ENCODE results near the gene GRIK4. TPM values are rescaled to one million over a fixed set of nuclear protein-coding genes. Genes with fewer than 3 reads are reported as not detected.

GRIK4 gene
- polyA plus RNA-seq, 1 experiment = not detected

DNA sequence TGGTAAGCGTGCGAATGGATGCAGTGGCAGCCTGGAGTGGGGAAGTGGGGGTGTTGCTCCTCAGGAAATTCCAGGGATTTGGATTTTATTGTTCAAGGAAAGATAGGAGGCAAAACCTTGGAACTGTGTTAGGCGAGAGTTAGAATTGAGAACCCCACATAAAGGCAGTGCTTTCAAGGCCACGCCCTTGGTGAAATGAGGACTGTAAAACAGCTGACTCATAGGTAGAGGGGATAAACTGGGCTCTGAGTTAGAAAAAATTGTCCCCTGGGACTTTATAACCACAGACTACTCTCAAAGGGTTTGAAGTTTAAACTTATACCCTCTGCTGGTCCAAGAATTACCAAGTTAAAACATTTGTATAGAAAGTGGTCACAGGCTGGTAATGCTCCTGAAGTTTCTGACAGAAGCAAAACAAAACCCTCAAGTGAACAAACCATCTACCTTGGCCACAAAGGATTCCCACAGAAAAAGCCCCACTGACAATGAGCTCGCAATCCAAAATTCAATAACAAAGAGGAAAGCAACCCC lies 262.0 kb downstream of the GRIK4 start:
- POLR2A ChIA-PET = no interaction called here
- CTCF ChIA-PET = no interaction called here
- Histone ChIP-seq H3K4me3 (ENCODE audit: low read depth, low read length) (no peak overlapping the region), H3K36me3 (ENCODE audit: control insufficient read depth, insufficient read depth, low read length) (no peaks in the 10 kb centered on the region), H3K27me3 (ENCODE audit: control insufficient read depth, insufficient read depth, low read length) (no peaks in the 10 kb centered on the region)
- DNase-seq (ENCODE audit: low read depth) = no peak
- no peak for TF ChIP-seq CTCF (IDR thresholded peaks at IDR 0.05; ENCODE audit: insufficient read depth, low read depth, low read length)

DNA sequence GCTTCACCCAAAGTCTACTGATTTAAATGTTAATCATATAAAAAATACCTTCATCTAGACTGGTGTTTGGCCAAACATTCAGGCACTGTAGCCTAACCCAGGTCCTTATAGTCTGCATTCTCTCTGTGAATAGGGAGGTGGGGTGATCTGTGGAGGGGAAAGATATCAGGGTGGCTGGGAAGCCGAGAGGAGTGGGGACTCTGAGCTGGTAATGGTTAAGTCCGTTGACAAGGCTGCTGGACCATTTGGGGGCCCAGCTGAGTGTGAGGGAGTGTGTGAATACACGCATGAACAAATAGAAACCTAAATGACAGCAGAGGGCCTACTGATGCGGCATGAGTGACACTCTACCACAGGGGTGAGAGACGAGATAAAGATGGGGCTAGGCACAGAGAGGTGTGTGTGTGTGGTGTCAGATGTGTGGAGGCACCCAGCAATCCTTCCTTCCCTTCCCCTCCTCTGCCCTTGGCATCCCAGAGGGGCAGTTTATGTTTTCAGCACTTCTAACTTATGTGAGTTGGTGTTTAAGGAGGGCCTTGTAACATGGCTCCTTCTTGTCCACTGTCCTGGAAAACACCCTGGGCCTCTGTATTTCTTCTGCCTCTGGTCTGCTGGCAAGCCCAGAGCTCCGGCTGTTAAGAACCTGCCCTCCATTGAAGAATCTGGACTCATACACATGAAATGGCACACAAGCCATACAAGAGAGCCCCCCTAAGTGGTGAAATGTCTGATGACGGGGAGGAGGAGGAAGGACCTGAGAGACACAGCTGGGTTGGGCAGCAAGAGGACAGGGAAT lies 263.2 kb downstream of the GRIK4 start:
- DNase-seq (ENCODE audit: low read depth) = no peak
- Histone ChIP-seq H3K36me3 (ENCODE audit: control insufficient read depth, insufficient read depth, low read length) (no peaks in the 10 kb centered on the region), H3K27me3 (ENCODE audit: control insufficient read depth, insufficient read depth, low read length) (no peaks in the 10 kb centered on the region), H3K4me3 (ENCODE audit: low read depth, low read length) (no peak overlapping the region)
- POLR2A ChIA-PET = no interaction called here
- CTCF ChIA-PET = no interaction called here
- no peak for TF ChIP-seq CTCF (IDR thresholded peaks at IDR 0.05; ENCODE audit: insufficient read depth, low read depth, low read length)

GRCh38 chr11:120775986-120776951 lies 264.7 kb downstream of the GRIK4 start:
- TF ChIP-seq CTCF (IDR thresholded peaks at IDR 0.05; ENCODE audit: insufficient read depth, low read depth, low read length) = no peak
- Histone ChIP-seq H3K4me3 (ENCODE audit: low read depth, low read length) (no peak overlapping the region), H3K36me3 (ENCODE audit: control insufficient read depth, insufficient read depth, low read length) (no peaks in the 10 kb centered on the region), H3K27me3 (ENCODE audit: control insufficient read depth, insufficient read depth, low read length) (no peaks in the 10 kb centered on the region)
- POLR2A ChIA-PET = no interaction called here
- CTCF ChIA-PET = interaction anchor here (0.7 kb wide), 1 partner anchor 25 kb away, joined by 3 read pairs; no protein-coding TSS in a partner anchor
- DNase-seq (ENCODE audit: low read depth) = no peak

DNA sequence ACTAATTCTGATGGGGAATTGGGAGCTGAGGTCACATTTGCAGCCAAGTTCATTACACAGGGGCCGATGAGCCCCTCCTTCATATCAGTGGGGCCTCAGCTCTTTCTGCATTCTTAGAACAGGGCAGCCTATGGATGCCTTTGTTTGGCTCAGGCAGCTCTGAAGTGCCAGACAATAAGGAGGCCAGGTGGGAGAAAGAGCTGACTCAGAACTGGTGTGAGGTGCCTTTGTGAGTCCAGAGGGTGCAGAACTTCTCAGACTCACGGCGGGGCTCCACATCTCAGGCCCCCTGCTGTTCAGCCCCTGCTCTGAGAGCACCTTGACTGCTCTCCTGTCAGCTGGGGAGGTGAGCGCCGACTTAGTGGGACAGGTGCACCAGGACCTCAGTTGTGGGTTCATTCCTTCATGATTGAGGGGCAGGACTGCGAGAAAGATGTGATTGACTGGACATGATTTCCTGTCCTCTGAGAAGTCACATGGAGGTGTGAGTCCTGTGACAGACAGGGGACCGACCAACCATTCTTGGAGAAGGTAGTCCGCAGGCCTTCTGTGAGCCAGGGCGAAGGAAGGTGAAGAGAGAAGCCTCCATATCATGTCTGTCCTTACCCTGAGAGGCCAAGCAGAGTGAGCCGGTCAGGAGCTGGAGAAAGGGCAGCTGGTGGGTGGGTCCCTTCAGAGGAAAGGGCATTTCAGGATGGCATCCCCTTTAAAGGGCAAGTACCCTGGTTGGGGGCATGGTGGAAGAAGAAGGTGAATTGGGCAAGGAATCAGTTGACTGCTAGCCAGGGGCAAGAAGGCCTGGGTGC lies 267.3 kb downstream of the GRIK4 start:
- H3K36me3 ChIP-seq (ENCODE audit: control insufficient read depth, insufficient read depth, low read length) = no peaks in the 10 kb centered on the region
- H3K4me3 ChIP-seq (ENCODE audit: low read depth, low read length) = no peak overlapping the region
- DNase-seq (ENCODE audit: low read depth) = no peak
- TF ChIP-seq CTCF (IDR thresholded peaks at IDR 0.05; ENCODE audit: insufficient read depth, low read depth, low read length) = no peak
- ChIA-PET CTCF (no interaction called here), POLR2A (no interaction called here)
- H3K27me3 ChIP-seq (ENCODE audit: control insufficient read depth, insufficient read depth, low read length) = no peaks in the 10 kb centered on the region

All from BJ (cell line).